Stomach (tissue), 4 donors: ENCODE results near the gene PITPNM1.

Experiments used
- CTCF ChIP-seq, 7 experiments: fragments of 450-650 bp in 4 of 7; fragments of 200-600 bp in 3 of 7; sonication (generic) in 3 of 7; IDR thresholded peaks; one replicate each; pipeline ENCODE4 v1.5.1; 2016 to 2019; ENCODE audit warnings: antibody characterized with exemption in 7 of 7, control low read depth in 2 of 7, mild to moderate bottlenecking in 1 of 7
- EP300 ChIP-seq: sonication (generic); formaldehyde crosslinking; IDR thresholded peaks from one replicate; pipeline ENCODE4 v1.6.1; 2017; ENCODE audit warnings: antibody characterized with exemption

- TF ChIP-seq CTCF (IDR thresholded peaks at IDR 0.05) (no peak), EP300 (no peak)
Measured at GRCh38 chr11:67544616-67545242, 39.6 kb upstream of the PITPNM1 start.
